Caco-2 (cell line): ENCODE measurements around the gene CD302. TPM values are rescaled to one million over a fixed set of nuclear protein-coding genes. Genes with fewer than 3 reads are reported as not detected.

Experiments used
- BruUV-seq: library from RNA; stranded (reverse); fragments of 400-500 nt; replicated peaks from 2 replicates; lab custom pipeline; 2021; lab: Mats Ljungman, UMichigan
- CTCF ChIA-PET: fragments of 300-600 bp; sonication (Branson Sonifier 250); formaldehyde crosslinking; loops from one replicate; lab custom pipeline; 2022; ENCODE audit warnings: antibody characterized with exemption; lab: Charles Lee
- POLR2A ChIA-PET: fragments of 300-600 bp; sonication (Branson Sonifier 250); formaldehyde crosslinking; loops from one replicate; lab custom pipeline; 2022; ENCODE audit warnings: antibody characterized with exemption; lab: Charles Lee
- DNase-seq, 2 experiments: peaks; one replicate each; pipeline versions ENCODE4 v3.0.0 to v3.0.0-alpha.2; 2020 to 2022
- H3K27me3 ChIP-seq: replicated peaks from 2 replicates; pipeline ENCODE4 v1.6.0; 2011; ENCODE audit warnings: low read length; ENCODE audit not compliant: control insufficient read depth, insufficient read depth
- H3K36me3 ChIP-seq: 2 replicates; pipeline ENCODE4 v1.5.1; 2011; ENCODE audit warnings: low read length; ENCODE audit not compliant: control insufficient read depth, insufficient read depth
- H3K4me1 ChIP-seq: fragments of 250-450 bp; sonication (Bioruptor Pico); 2 replicates; pipeline ENCODE4 v1.5.1; 2020; ENCODE audit warnings: mild to moderate bottlenecking
- H3K4me3 ChIP-seq: 2 replicates; pipeline ENCODE4 v1.5.1; 2011; ENCODE audit warnings: low read depth, mild to moderate bottlenecking, control low read depth, low read length
- H3K9me3 ChIP-seq: fragments of 250-450 bp; sonication (Bioruptor Pico); 2 replicates; pipeline ENCODE4 v1.5.1; 2020; ENCODE audit warnings: mild to moderate bottlenecking, moderate library complexity
- H3K27ac Mint-ChIP-seq: one replicate; pipeline ENCODE4 v1.8.0; 2022; ENCODE audit warnings: mixed read lengths; ENCODE audit not compliant: unreplicated experiment
- H3K27me3 Mint-ChIP-seq: one replicate; pipeline ENCODE4 v1.8.0; 2022; ENCODE audit warnings: mixed read lengths; ENCODE audit not compliant: insufficient read depth, unreplicated experiment
- H3K36me3 Mint-ChIP-seq: one replicate; pipeline ENCODE4 v1.8.0; 2022; ENCODE audit warnings: mild to moderate bottlenecking, mixed read lengths; ENCODE audit not compliant: insufficient read depth, unreplicated experiment
- H3K4me1 Mint-ChIP-seq: one replicate; pipeline ENCODE4 v1.8.0; 2022; ENCODE audit warnings: low read depth, mixed read lengths; ENCODE audit not compliant: unreplicated experiment
- H3K4me3 Mint-ChIP-seq: one replicate; pipeline ENCODE4 v1.8.0; 2022; ENCODE audit warnings: mild to moderate bottlenecking, moderate library complexity, mixed read lengths; ENCODE audit not compliant: unreplicated experiment
- H3K9me3 Mint-ChIP-seq: one replicate; pipeline ENCODE4 v1.8.0; 2022; ENCODE audit warnings: mixed read lengths; ENCODE audit not compliant: unreplicated experiment
- CTCF ChIP-seq, 2 experiments: fragments of 200-600 bp in 1 of 2; IDR thresholded peaks; 1 replicate in 1 of 2; 2 replicates in 1 of 2; pipeline versions ENCODE4 v1.5.1 to v1.8.0; 2011 to 2022; ENCODE audit warnings: antibody characterized with exemption in 1 of 2, control low read depth in 1 of 2, inconsistent platforms in 1 of 2, low read depth in 1 of 2, low read length in 1 of 2, mild to moderate bottlenecking in 1 of 2, moderate library complexity in 1 of 2; ENCODE audit not compliant: insufficient read depth in 1 of 2, severe bottlenecking in 1 of 2, unreplicated experiment in 1 of 2
- intact Hi-C: fragments of 100-400 bp; cut with micrococcal nuclease; formaldehyde crosslinking; loops from one replicate; pipeline ENCODE4 v1.10.0; 2022; ENCODE audit not compliant: unreplicated experiment
- total RNA-seq: library from RNA; stranded (reverse); gene quantifications from 2 replicates; pipeline ENCODE4 v1.2.3, GENCODE V29; 2022

Gene CD302
- total RNA-seq, 1 experiment from 2014 or later, result 7.5 TPM

GRCh38 chr2:159755788-159756187 lies 42.2 kb downstream of the CD302 start:
- Mint-ChIP-seq H3K27me3 (no peaks in the 10 kb centered on the region), H3K4me1 (peaks cover 9% of the 10 kb centered on the region), H3K36me3 (peaks cover 44% of the 10 kb centered on the region), H3K4me3 (no peak overlapping the region), H3K27ac (no peak overlapping the region), H3K9me3 (no peaks in the 10 kb centered on the region)
- Histone ChIP-seq H3K27me3 (no peaks in the 10 kb centered on the region), H3K4me1 (peaks cover 25% of the 10 kb centered on the region), H3K4me3 (no peak overlapping the region), H3K9me3 (no peaks in the 10 kb centered on the region), H3K36me3 (peaks cover 1% of the 10 kb centered on the region)
- ChIA-PET CTCF (interaction anchor here (0.7 to 1.6 kb wide), 5 partner anchors 40 to 212 kb away, joined by 3 to 7 read pairs (median 3); partner anchors contain the start of gene MARCHF7), POLR2A (no interaction called here)
- intact Hi-C loops, result no loop called here
- DNase-seq, result peak in 1 of 2 experiments; percentile 45
- no TSS peak for BruUV-seq
- TF ChIP-seq CTCF (IDR thresholded peaks at IDR 0.05; ENCODE audit: insufficient read depth in 1 of 2, low read depth in 1 of 2, low read length in 1 of 2, severe bottlenecking in 1 of 2, unreplicated experiment in 1 of 2), result peak in 1 of 2 experiments; percentile 43

GRCh38 chr2:159755014-159755413 lies 43.0 kb downstream of the CD302 start:
- Mint-ChIP-seq H3K36me3 (peaks cover 39% of the 10 kb centered on the region), H3K4me1 (peaks cover 9% of the 10 kb centered on the region), H3K4me3 (no peak overlapping the region), H3K27ac (no peak overlapping the region), H3K27me3 (no peaks in the 10 kb centered on the region), H3K9me3 (no peaks in the 10 kb centered on the region)
- Histone ChIP-seq H3K4me3 (no peak overlapping the region), H3K36me3 (peaks cover 1% of the 10 kb centered on the region), H3K4me1 (peaks cover 25% of the 10 kb centered on the region), H3K27me3 (no peaks in the 10 kb centered on the region), H3K9me3 (no peaks in the 10 kb centered on the region)
- TF ChIP-seq CTCF (IDR thresholded peaks at IDR 0.05; ENCODE audit: insufficient read depth in 1 of 2, low read depth in 1 of 2, low read length in 1 of 2, severe bottlenecking in 1 of 2, unreplicated experiment in 1 of 2), result no peak
- POLR2A ChIA-PET, result no interaction called here
- CTCF ChIA-PET, result interaction anchor here (1.6 kb wide), 1 partner anchor 41 kb away, joined by 3 read pairs; no protein-coding TSS in a partner anchor
- intact Hi-C loops, result no loop called here
- no peak for DNase-seq
- BruUV-seq, result no TSS peak

GRCh38 chr2:159753797-159754196 lies 44.2 kb downstream of the CD302 start:
- Mint-ChIP-seq H3K4me3 (no peak overlapping the region), H3K36me3 (peaks cover 40% of the 10 kb centered on the region), H3K27me3 (no peaks in the 10 kb centered on the region), H3K27ac (no peak overlapping the region), H3K9me3 (no peaks in the 10 kb centered on the region), H3K4me1 (peaks cover 8% of the 10 kb centered on the region)
- Histone ChIP-seq H3K4me3 (no peak overlapping the region), H3K36me3 (peaks cover 1% of the 10 kb centered on the region; the same call in 1 of the 2 replicates), H3K9me3 (no peaks in the 10 kb centered on the region), H3K4me1 (peaks cover 15% of the 10 kb centered on the region), H3K27me3 (no peaks in the 10 kb centered on the region)
- POLR2A ChIA-PET, result no interaction called here
- BruUV-seq, result no TSS peak
- DNase-seq, result no peak
- no peak for TF ChIP-seq CTCF (IDR thresholded peaks at IDR 0.05; ENCODE audit: insufficient read depth in 1 of 2, low read depth in 1 of 2, low read length in 1 of 2, severe bottlenecking in 1 of 2, unreplicated experiment in 1 of 2)
- CTCF ChIA-PET, result no interaction called here
- intact Hi-C loops, result no loop called here
